Trophoblast cell (in vitro differentiated cells and primary cell): Measurements from ENCODE around the gene OLIG1.

Experiments
- DNase-seq, 2 donors: peaks; one replicate each; pipeline ENCODE4 v3.0.0-alpha.2; 2016
- H2AFZ ChIP-seq: 2 replicates; pipeline ENCODE4 v1.6.1; 2013; ENCODE audit warnings: low read length, moderate library complexity, mild to moderate bottlenecking; ENCODE audit not compliant: insufficient read depth, poor library complexity
- H2AK5ac ChIP-seq: 2 replicates; pipeline ENCODE4 v1.6.1; 2013; ENCODE audit warnings: mild to moderate bottlenecking, low read length
- H2BK120ac ChIP-seq: 2 replicates; pipeline ENCODE4 v1.6.1; 2013; ENCODE audit warnings: low read length, mild to moderate bottlenecking, moderate library complexity; ENCODE audit not compliant: insufficient read depth, poor library complexity
- H2BK12ac ChIP-seq: 2 replicates; pipeline ENCODE4 v1.6.1; 2013; ENCODE audit warnings: mild to moderate bottlenecking, low read length, moderate library complexity
- H2BK5ac ChIP-seq: 2 replicates; pipeline ENCODE4 v1.6.1; 2013; ENCODE audit warnings: low read length, low read depth, moderate library complexity, mild to moderate bottlenecking; ENCODE audit not compliant: poor library complexity
- H3K14ac ChIP-seq: 2 replicates; pipeline ENCODE4 v1.6.1; 2013; ENCODE audit warnings: mild to moderate bottlenecking, low read length
- H3K18ac ChIP-seq: 2 replicates; pipeline ENCODE4 v1.6.1; 2013; ENCODE audit warnings: mild to moderate bottlenecking, low read length
- H3K23ac ChIP-seq: 2 replicates; pipeline ENCODE4 v1.6.1; 2013; ENCODE audit warnings: low read length
- H3K27ac ChIP-seq: 2 replicates; pipeline ENCODE4 v1.5.1; 2013; ENCODE audit warnings: low read depth, mild to moderate bottlenecking, inconsistent platforms, low read length, moderate library complexity
- H3K27me3 ChIP-seq: 2 replicates; pipeline ENCODE4 v1.6.1; 2013; ENCODE audit warnings: inconsistent platforms, mild to moderate bottlenecking, low read length, moderate library complexity; ENCODE audit not compliant: insufficient read depth
- H3K36me3 ChIP-seq, 2 experiments: 1 replicate in 1 of 2; 2 replicates in 1 of 2; pipeline ENCODE4 v1.6.1; 2013; ENCODE audit warnings: low read length in 2 of 2, mild to moderate bottlenecking in 2 of 2, moderate library complexity in 1 of 2; ENCODE audit not compliant: insufficient read depth in 2 of 2, control insufficient read depth in 1 of 2
- H3K4ac ChIP-seq: 2 replicates; pipeline ENCODE4 v1.6.1; 2013; ENCODE audit warnings: low read depth, mild to moderate bottlenecking, low read length, moderate library complexity
- H3K4me1 ChIP-seq, 2 experiments: 1 replicate in 1 of 2; 2 replicates in 1 of 2; pipeline ENCODE4 v1.6.1; 2013; ENCODE audit warnings: low read length in 2 of 2, mild to moderate bottlenecking in 2 of 2, moderate library complexity in 1 of 2; ENCODE audit not compliant: insufficient read depth in 2 of 2, control insufficient read depth in 1 of 2
- H3K4me2 ChIP-seq: 2 replicates; pipeline ENCODE4 v1.6.1; 2013; ENCODE audit warnings: inconsistent platforms, mild to moderate bottlenecking, low read length, moderate library complexity
- H3K4me3 ChIP-seq: 2 replicates; pipeline ENCODE4 v1.5.1; 2013; ENCODE audit warnings: mild to moderate bottlenecking, low read depth, low read length, inconsistent platforms
- H3K79me1 ChIP-seq: one replicate; pipeline ENCODE4 v1.6.1; 2013; ENCODE audit warnings: low read length
- H3K79me2 ChIP-seq: 2 replicates; pipeline ENCODE4 v1.6.1; 2013; ENCODE audit warnings: low read length, mild to moderate bottlenecking; ENCODE audit not compliant: control insufficient read depth, insufficient read depth, poor library complexity
- H3K9ac ChIP-seq: 2 replicates; pipeline ENCODE4 v1.6.1; 2013; ENCODE audit warnings: mild to moderate bottlenecking, low read length
- H3K9me3 ChIP-seq: 2 replicates; pipeline ENCODE4 v1.6.1; 2013; ENCODE audit warnings: low read depth, mild to moderate bottlenecking, control low read depth, inconsistent platforms, low read length; ENCODE audit not compliant: insufficient read depth
- H4K12ac ChIP-seq: 2 replicates; pipeline ENCODE4 v1.6.1; 2013; ENCODE audit warnings: low read depth, mild to moderate bottlenecking, low read length, moderate library complexity
- H4K8ac ChIP-seq: 2 replicates; pipeline ENCODE4 v1.6.1; 2013; ENCODE audit warnings: low read depth, mild to moderate bottlenecking, low read length, moderate library complexity
- H4K91ac ChIP-seq: one replicate; pipeline ENCODE4 v1.6.1; 2013; ENCODE audit warnings: low read depth, mild to moderate bottlenecking, low read length, moderate library complexity
- WGBS: extraction: QIAGEN DNeasy Blood & Tissue Kit; methylation state at CpG from one replicate; pipeline ENCODE4 v1.1.7; 2013; ENCODE audit warnings: missing lambda C conversion rate; ENCODE audit not compliant: insufficient read length, insufficient coverage; ENCODE audit errors: extremely low coverage; 5-methylcytosine and 5-hydroxymethylcytosine counted together

Gene OLIG1

GRCh38 chr21:33025106-33025488 is 44.8 kb upstream of the OLIG1 start:
- H3K4me3 ChIP-seq, result no peak overlapping the region
- H2AK5ac ChIP-seq, result no peak overlapping the region
- H4K8ac ChIP-seq, result no peak overlapping the region
- no peak overlapping the region for H2BK12ac ChIP-seq
- no peak overlapping the region for H3K9ac ChIP-seq
- H2AFZ ChIP-seq, result no peak overlapping the region
- H3K23ac ChIP-seq, result no peak overlapping the region
- no peak overlapping the region for H3K4ac ChIP-seq
- peaks cover 93% of the 10 kb centered on the region for H3K27me3 ChIP-seq
- peaks cover 8% of the 10 kb centered on the region for H3K9me3 ChIP-seq
- no peak overlapping the region for H3K18ac ChIP-seq
- no peak overlapping the region for H2BK120ac ChIP-seq
- peaks cover 5 to 7% of the 10 kb centered on the region in 2 experiments for H3K4me1 ChIP-seq
- no peak overlapping the region for H4K91ac ChIP-seq
- no peaks in the 10 kb centered on the region for H3K36me3 ChIP-seq
- H3K4me2 ChIP-seq, result peak overlapping the region; percentile 55
- no peak overlapping the region for H3K27ac ChIP-seq
- DNase-seq, result no peak
- no peaks in the 10 kb centered on the region for H3K79me1 ChIP-seq
- no peaks in the 10 kb centered on the region for H3K79me2 ChIP-seq
- WGBS, result no CpG with 5 or more reads among the region's 22 CpGs
- H4K12ac ChIP-seq, result no peak overlapping the region
- no peak overlapping the region for H3K14ac ChIP-seq
- no peak overlapping the region for H2BK5ac ChIP-seq

GRCh38 chr21:33025489-33026442 is 44.2 kb upstream of the OLIG1 start, which contains the start of gene OLIG2:
TSS of gene OLIG2 (plus strand) at chr21:33025935. CDS start at chr21:33026863, 928 bp downstream.
- Histone ChIP-seq H3K4me2 (peak within 1 kb of the TSS; percentile 55), H3K14ac (no peak within 1 kb of the TSS), H3K4me3 (no peak within 1 kb of the TSS), H2BK12ac (no peak within 1 kb of the TSS), H3K4me1 (peaks cover 0 to 2% of the 10 kb centered on the region in 2 experiments), H3K9ac (no peak within 1 kb of the TSS), H4K12ac (no peak within 1 kb of the TSS), H3K27ac (no peak within 1 kb of the TSS), H3K23ac (no peak within 1 kb of the TSS), H3K18ac (no peak within 1 kb of the TSS), H3K9me3 (peaks cover 8% of the 10 kb centered on the region), H3K79me2 (no peaks in the 10 kb centered on the region), H2BK5ac (no peak within 1 kb of the TSS), H3K27me3 (peaks cover 98% of the 10 kb centered on the region), H4K8ac (no peak within 1 kb of the TSS), H3K36me3 (no peaks in the 10 kb centered on the region), H2AK5ac (no peak within 1 kb of the TSS), H3K4ac (no peak within 1 kb of the TSS), H2AFZ (no peak within 1 kb of the TSS), H3K79me1 (no peaks in the 10 kb centered on the region), H2BK120ac (no peak within 1 kb of the TSS), H4K91ac (no peak within 1 kb of the TSS)
- no CpG with 5 or more reads among the region's 59 CpGs for WGBS
- no peak for DNase-seq

- Histone ChIP-seq H3K4ac (no peak overlapping the region), H3K18ac (no peak overlapping the region), H3K4me3 (no peak overlapping the region), H3K79me1 (no peaks in the 10 kb centered on the region), H3K27ac (no peak overlapping the region), H3K4me1 (peaks cover 0 to 2% of the 10 kb centered on the region in 2 experiments), H2AK5ac (no peak overlapping the region), H3K79me2 (no peaks in the 10 kb centered on the region), H3K4me2 (no peak overlapping the region), H2BK120ac (no peak overlapping the region), H4K8ac (no peak overlapping the region), H3K36me3 (no peaks in the 10 kb centered on the region), H3K9me3 (peaks cover 8% of the 10 kb centered on the region), H4K12ac (no peak overlapping the region), H2AFZ (no peak overlapping the region), H4K91ac (no peak overlapping the region), H3K9ac (no peak overlapping the region), H3K27me3 (peaks cover 97% of the 10 kb centered on the region), H3K14ac (no peak overlapping the region), H2BK5ac (no peak overlapping the region), H3K23ac (no peak overlapping the region), H2BK12ac (no peak overlapping the region)
- DNase-seq, result no peak
- WGBS, result no CpG with 5 or more reads among the region's 21 CpGs
These were observed 43.5 kb upstream of the OLIG1 start for GRCh38 chr21:33026443-33026858.

GRCh38 chr21:33026878-33027400 is 43.0 kb upstream of the OLIG1 start:
- Histone ChIP-seq H2BK12ac (no peak overlapping the region), H3K79me2 (no peaks in the 10 kb centered on the region), H3K4me1 (peaks cover 0 to 2% of the 10 kb centered on the region in 2 experiments), H3K23ac (no peak overlapping the region), H3K18ac (no peak overlapping the region), H4K91ac (no peak overlapping the region), H3K27me3 (peaks cover 94% of the 10 kb centered on the region), H4K8ac (no peak overlapping the region), H3K4ac (no peak overlapping the region), H3K36me3 (no peaks in the 10 kb centered on the region), H3K9ac (no peak overlapping the region), H2AK5ac (no peak overlapping the region), H3K4me3 (peak overlapping the region; percentile 2), H2BK5ac (no peak overlapping the region), H4K12ac (no peak overlapping the region), H3K79me1 (no peaks in the 10 kb centered on the region), H3K14ac (no peak overlapping the region), H3K9me3 (peaks cover 8% of the 10 kb centered on the region), H3K27ac (no peak overlapping the region), H3K4me2 (no peak overlapping the region), H2AFZ (peak overlapping the region; percentile 53), H2BK120ac (no peak overlapping the region)
- no CpG with 5 or more reads among the region's 54 CpGs for WGBS
- no peak for DNase-seq
